ENCODE measurements around the gene MPHOSPH9.
"Not testable (repeated sequence)": the region's sequence is repeated elsewhere in the genome, so short reads cannot be mapped to it uniquely, and the experiment has no call there.

MPHOSPH9 gene

DNA sequence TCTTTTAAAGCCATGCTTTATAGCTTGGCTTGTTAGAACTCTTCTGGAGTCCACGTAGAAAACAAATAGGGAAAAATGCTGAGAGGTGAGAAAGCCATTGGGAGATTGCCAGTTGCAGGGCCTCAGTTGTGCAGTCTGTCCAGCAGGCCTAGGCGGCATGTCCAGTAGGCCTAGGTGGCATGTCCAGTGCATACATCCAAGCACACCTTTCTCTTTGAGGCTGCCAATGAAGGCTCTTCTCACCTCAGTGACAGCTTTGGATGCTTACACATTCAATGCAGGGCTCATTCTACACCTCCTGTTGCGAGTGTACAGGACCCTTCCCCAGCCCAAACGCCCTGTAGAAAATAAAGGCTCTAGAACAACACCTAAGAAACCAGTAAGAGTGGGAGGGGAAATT, 25.7 kb upstream of the MPHOSPH9 start:
- no peak for DNase-seq

DNA sequence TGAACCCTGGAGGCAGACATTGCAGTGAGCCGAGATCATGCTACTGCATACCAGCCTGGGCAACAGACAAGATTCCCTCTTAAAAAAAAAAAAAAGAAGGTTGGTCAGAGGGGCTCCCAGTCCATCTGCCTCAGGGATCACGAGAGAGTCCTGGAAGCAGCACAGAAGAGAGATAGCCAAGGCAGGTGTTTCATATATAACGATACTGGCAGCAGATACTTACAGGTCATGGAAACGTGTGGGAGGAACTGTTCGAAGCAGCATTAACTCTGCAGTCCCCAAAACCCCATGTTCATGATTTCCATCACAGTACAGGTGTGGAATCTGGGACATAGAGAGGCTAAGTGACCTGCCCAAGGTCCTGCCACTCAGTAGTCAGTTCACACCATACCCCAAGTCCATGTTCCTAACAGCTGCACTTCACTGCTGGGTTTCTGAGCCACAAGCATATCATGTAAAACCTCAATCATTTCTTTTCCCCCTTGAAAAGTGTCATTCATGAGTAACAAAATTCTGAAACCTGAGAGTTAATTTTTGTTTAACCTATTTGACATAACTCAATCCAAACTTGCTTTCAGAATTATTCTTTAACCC, 22.0 kb upstream of the MPHOSPH9 start:
- DNase-seq = no peak

DNA sequence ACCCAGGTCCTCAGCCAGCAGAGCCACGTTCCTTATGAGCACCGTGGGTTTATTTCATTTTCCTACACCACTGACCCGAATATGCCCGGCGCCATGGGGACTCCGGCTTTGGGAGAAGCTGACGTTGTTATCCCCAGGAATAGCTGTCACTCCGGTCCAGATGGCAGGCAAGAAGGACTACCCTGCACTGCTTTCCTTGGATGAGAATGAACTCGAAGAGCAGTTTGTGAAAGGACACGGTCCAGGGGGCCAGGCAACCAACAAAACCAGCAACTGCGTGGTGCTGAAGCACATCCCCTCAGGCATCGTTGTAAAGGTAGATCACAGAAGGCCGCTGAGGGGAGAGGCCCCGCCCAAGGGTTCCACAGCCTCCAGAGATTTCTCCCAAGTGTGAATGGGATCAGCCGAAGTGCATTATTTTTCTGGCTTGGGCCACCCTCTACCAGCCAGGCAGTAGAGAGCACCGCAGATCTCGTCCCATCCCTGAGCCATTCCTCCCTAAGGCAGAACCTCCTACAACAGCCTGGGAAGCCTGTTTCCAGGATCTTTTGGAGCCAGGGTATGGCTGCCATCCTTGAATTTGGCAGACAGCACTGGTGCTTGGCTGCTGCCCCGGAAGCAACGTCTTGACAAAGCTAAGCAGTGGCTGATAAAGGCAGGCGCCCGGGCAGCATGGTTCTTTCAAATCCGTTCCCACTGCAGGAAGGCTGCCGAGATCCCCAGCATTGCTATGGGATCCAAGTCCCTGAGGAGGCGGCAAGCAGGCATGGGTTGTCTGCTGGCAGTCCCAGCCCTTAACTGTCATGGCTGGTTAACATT, 20.9 kb upstream of the MPHOSPH9 start:
- DNase-seq = no peak

DNA sequence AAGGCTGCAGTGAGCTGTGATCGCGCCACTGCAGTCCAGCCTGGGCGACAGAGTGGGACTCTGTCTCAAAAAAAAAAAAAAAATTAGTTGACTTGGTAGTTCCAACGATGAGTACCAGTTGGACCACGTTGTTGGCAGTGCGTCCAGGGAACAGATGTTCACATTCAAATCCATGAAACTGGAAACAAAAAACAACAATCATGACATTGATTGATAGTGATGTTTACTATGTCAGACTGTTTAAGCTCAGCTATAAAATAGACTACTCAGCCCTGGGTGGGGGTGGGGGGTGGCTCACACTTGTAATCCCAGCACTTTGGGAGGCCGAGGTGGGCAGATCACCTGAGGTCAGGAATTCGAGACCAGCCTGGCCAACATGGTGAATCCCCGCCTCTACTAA, 19.4 kb upstream of the MPHOSPH9 start:
- not testable (repeated sequence) for DNase-seq

DNA sequence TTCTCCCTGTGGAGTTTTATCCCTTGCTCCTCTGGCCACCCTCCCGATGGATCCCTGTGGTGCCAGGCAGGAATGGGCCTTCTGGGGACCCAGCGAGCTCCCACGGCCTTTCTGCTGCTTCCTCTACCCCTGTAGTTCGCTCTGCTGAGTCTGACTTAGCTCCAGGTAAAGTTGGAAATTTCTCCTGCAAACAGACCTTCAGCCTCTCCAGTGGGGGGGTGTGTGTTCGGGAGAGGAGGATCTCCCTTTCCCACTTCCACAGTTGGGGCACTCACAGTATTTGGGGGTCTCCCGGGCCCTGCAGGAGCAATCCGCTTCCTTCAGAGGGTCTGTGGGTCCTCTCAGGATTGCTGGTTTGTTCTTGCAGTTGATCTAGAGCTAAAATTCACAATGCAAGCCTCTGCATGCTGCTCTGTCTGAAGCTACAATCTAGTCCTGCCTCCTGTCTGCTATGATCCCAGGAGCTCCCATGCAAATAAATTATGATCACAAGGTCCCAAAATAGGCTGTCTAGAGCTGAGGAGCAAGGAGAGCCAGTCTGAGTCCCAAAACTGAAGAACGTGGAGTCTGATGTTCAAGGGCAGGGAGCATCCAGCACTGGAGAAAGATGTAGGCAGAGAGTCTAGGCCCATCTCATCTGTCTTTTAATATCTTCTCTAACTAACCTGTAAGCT, 18.6 kb upstream of the MPHOSPH9 start:
- no peak for DNase-seq

DNA sequence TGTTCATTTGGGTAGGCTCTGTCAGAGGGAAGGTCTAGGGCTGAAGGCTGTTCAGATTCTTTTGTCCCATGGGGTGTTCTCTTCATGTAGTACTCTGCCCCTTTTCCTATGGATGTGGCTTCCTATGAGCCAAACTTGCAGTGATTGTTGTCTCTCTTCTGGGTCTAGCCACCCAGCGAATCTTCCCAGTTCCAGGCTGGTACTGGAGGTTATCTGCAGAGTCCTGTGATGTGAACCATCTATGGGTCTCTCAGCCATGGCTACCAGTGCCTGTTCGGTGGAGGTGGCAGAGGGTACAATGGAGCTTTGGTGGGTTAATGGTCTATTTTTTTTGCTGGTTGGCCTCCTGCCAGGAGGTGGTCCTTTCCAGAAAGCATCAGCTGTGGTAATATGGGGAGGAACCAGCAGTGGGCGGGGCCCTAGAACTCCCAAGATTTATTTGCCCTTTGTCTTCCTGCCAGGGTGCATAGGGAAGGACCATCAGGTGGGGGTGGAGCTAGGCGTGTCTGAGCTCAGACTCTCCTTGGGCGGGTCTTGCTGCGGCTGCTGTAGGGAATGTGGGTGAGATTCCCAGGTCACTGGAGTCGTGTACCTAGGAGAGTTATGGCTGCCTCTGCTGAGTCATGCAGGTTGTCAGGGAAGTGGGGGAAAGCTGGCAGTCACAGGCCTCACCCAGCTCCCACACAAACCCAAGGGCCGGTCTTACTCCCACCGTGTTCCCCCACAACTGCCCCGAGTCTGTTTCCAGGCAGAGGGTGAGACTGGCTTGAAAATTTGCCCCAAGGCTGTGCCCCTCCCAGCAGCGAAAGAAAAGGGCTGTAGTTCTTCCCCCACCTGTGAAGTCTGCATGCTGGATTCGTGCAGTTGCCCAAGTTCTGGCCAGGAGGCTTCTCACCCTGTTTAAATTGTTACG, 17.8 kb upstream of the MPHOSPH9 start:
- DNase-seq = peak; percentile 80

DNA sequence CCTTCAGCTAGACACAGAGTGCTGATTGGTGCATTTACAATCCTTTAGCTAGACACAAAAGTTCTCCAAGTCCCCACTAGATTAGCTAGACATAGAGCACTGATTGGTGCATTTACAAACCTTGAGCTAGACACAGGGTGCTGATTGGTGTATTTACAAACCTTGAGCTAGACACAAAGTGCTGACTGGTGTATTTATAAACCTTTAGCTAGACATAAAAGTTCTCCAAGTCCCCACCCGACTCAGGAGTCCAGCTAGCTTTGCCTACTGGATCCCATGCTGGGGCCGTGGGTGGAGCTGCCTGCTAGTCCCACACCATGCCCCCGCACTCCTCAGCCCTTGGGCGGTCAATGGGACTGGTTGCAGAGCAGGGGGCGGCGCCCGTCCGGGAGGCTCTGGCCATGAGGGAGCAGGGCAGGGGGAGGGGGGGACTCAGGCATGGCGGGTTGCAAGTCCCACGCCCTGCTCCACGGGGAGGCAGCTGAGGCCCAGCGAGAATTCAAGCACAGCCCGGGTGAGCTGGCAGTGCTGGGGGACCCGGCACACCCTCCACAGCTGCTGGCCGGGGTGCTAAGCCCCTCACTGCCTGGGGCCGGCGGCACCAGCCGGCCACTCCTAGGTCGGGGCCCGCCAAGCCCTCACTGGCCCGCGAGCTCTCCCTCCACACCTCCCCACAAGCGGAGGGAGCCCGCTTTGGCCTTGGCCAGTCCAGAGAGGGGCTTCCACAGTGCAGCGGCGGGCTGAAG, 16.2 kb upstream of the MPHOSPH9 start:
- DNase-seq = not testable (repeated sequence)

DNA sequence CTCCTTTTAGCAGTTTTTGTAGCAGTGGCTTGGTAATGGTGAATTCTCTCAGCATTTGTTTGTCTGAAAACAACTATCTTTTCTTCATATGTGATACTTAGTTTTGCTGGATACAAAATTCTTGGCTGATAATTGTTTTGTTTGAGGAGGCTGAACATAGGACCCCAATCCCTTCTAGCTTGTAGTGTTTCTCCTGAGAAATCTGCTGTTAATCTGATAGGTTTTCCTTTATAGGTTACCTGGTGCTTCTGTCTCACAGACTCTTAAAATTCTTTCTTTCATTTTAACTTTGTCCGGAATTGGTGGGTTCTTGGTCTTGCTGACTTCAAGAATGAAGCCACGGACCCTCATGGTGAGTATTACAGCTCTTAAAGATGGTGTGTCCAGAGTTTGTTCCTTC, 15.2 kb upstream of the MPHOSPH9 start:
- DNase-seq = not testable (repeated sequence)

DNA sequence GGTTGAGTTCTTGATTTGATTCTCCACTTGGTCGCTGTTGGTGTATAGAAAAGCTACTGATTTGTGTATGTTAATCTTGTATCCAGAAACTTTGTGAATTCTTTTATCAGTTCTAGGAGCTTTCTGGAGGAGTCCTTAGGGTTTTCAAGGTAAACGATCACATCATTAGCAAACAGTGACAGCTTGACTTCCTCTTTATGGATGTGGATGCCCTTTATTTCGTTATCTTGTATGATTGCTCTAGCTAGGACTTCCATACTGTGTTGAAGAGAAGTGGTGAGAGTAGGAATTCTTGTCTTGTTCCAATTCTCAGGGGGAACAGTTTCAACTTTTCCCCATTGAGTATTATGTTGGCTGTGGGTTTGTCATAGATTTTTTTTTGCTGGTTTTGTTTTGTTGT, 12.7 kb upstream of the MPHOSPH9 start:
- DNase-seq = no peak

DNA sequence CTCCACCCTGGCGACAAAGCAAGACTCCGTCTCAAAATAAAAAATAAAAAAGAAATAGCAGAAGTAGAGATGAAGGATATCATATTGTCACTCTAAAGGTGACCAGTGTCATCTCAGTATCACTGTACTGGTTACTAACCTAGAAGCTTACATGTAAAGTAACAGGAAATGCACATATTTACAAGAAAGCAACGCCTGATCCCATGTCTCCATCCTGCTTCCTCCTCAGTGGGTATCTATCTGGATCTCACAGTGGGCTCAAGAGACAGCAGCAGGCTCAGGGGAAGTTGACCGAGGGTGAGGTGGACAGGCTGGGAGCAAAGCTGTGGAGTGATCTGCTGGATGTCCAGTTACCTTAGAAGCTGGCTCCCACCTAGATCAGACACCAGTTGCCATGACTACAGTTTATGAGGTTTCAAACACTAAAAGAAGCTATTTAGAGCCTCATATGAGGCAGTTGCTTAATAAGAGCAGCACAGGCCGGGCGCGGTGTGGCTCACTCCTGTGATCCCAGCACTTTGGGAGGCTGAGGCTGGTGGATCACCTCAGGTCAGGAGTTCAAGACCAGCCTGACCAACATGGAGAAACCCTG, 10.8 kb upstream of the MPHOSPH9 start:
- no peak for DNase-seq

DNA sequence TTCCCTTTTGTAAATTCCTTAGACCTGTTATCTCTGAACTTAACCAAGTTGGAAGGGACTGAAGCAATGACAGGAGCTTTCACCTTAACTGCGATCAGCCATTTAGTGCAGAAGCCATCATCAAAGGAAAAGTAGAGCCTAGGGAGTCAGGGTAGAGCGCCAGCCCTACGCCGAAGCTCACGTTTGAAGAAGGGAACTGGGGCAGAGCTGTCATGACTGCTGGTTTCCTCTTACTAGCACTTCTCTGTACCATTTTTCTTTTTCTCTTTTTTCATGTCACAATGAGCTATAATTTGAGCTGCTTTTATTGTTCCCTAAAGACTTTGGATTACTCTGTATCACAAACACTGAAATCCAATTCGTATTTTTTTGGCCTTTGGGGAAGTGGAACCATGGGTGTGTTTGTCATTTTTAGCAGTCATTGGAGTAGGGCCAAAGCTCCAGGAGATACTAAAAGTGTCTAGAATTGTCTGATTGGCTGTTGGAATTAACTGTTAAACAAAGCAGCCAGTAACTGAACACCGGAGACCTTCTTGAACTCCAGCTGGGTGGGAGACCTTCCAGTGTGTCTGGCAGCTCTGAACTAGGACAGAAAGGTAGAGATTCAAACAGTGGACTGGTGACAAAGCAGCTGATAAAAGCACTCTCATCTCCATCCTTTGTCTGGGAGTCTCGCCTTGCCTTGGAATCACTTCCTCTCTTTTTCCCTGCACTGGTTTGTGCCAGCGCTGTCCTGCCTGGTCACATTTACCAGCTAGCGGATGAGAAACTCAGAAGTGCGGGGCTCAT, 9.4 kb upstream of the MPHOSPH9 start:
- DNase-seq = peak; percentile 95

DNA sequence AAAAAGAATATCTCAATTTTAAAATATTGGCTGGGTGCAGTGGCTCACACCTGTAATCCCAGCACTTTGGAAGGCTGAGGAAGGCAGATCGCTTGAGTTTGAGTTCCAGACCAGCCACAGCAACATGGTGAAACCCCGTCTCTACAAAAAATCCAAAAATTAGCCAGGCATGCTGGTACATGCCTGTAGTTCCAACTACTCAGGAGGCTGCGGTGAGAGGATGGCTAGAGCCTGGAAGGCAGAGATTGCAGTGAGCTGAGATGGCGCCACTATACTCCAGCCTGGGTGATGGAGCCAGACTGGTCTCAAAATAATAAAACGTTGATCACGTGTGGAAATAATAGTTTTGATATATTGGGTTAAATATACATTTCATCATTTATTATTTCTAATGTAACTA, 6.0 kb upstream of the MPHOSPH9 start:
- DNase-seq = no peak

DNA sequence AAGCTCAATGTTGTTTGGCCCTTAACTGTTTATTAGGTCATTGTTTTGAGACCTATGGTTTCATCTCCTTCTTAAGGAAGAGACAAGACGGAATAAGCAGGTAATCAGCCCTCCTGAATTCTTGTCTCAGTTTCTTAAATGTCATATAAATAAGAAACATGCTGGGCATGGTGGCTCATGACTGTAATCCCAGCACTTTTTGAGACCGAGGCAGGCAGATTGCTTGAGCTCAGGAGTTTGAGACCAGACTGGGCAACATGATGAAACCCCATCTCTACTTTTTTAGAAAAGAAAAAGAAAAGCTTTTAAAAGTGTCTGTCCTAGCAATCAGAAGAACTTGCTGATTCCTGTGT, 5.4 kb upstream of the MPHOSPH9 start:
- DNase-seq = no peak

DNA sequence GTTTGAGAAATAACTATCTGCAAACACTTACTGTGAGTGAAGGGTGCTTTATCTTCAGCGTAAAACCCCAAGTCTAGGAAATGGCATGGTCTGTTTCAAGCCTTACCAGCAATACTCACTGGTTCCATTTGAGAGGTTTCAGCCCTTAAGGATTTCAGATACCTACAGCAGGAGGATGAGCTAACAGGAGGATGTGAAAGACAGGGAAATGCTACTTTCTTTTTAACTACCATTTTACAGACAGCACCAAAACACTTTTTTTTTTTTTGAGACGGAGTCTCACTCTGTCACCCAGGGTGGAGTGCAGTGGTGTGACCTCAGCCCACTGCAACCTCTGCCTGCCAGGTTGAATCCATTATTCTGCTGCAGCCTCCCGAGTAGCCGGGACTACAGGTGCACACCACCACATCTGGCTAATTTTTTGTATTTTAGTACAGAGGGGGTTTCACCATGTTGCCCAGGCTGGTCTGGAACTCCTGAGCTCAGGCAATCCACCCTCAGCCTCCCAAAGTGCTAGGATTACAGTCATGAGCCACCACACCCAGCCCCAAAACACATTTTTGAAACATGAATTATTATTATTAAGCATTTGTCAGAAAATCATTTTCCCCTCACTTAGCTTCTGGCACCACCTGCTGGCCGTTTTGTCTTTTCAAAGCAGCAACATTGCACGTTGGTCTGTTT, 4.8 kb upstream of the MPHOSPH9 start:
- peak; percentile 97 for DNase-seq

DNA sequence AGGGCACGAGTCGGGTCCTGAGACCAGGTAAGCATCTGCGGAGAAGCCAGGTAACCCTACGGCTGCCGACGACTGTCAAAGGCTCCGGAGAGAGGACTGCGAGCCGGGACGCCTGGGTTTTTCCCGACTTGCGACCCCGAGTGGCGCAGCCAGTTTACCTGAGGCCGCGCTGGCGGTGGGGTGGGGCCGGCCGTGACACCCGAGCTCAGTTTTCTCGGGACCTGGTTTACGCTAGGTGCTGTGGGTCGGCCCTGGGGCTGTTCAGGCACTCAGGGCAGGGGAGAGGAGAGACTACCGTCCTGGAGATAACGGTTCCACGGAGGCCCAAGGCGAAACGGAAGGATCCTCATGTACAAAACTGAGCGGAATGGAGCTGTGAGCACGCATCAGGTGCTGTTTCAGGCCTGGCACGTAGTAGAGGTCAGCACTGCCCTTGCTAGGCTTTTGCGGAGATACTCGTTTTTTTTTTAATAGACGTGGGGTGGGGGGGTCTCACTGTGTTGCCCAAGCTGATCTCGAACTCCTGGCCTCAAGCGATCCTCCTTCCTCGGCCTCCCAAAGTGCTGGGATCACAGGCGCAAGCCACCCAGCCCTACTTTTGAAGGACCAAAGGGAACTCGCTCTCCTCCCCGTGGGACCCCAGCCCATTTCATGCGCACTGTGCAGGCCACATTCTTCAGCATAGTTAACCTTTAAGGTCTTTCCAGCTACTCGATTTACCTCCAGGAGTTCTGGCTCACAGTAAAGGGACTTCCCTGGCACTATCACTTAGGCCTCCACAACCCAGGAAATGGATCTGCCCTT, 766 bp upstream of the MPHOSPH9 start:
- DNase-seq = no peak

DNA sequence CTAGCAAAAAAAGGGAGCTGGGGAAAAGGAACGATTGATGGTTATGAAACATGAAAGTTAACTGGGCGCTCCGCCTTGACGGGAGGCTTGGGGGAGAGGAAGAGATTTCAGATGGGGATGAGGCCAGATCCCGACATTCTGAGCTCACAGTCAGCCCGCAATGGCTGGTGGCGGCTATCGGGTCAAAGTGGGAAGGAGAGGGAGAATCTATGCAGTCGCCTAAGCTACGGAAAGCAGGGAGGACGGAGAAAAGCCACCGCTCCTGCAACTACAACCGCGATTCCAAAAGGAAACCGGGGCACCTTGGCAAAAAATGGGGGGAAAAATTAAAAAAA, 502 bp downstream of the MPHOSPH9 start:
- DNase-seq = no peak

DNA sequence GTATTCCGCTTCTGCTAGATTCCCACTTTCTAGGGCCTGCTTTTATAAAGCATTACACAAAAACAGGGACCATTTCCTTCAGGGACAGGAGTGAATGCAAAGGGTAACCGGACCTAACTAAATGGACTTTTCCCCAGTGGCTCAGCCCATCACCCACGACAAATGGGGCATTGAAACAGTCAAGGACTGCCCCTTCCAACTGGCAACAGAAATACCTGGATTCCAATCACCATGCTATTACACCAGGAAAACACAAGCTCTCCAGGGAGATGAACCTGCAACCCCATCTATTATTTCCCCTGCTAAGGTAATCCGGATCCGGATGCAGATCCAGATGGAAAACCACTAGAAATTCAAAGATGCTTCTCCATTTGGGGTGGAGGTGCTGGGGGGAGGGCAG, 1.0 kb downstream of the MPHOSPH9 start:
- DNase-seq = no peak

DNA sequence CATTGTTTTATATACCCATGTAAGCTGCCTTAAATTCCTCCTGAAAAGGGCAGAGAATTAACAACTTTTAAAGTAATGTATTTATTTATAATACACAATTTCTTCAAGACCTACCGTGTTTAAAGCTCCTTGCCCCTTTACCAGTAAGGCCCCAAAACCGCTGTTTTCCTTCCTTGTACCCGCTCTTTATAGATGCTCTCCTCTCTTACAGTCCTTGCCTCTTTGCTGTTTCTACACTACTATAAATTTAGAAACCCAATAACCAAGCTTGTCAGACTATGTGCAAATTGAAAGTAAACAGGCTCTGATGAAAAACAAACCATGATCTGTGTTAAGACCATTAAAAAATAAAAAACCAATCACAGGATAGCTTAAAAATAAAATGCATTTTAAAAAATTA, 3.9 kb downstream of the MPHOSPH9 start:
- no peak for DNase-seq

DNA sequence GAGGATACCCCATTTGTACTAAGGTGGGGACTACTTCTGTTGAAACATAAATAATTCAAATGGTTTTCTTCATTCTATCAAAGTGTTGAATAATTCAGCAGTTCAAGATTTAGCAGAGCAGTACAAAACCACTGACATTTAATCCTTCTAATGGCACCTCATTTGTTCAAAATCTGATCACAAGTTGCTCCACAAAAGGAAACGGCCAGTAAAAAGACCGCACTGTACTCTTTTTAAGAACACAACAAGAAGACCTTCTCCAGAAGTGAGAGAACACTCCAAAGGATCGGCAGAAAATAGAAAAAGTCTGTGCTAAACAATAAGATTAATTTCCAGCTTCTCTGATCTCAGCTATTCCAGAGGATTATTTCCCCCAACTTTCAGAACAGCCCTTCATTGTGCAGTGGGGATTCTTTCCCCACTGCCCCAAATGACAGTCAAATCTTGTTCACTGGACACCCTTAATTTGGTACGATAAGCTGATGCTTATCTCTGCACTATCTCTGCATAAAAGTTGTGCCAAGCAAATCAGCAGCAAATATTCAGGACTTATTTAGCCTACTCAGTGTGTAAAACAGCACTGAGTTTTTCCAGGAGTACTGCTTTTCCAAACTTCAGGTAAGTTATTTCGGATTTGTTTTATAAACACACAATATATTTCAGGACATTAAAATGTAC, 5.2 kb downstream of the MPHOSPH9 start:
- DNase-seq = no peak

Measured in NCI-H2029 treated with DMSO at 0.1 percent for 48 hours (cell line).